ENCODE results near the gene MAP1LC3B. TPM values are rescaled to one million over a fixed set of nuclear protein-coding genes. Genes with fewer than 3 reads are reported as not detected.

Gene MAP1LC3B
- total RNA-seq = 10 to 100 TPM; 57.3 to 69.1 TPM

- Mint-ChIP-seq H3K4me3 (peak within 1 kb of the TSS; percentile 90), H3K9me3 (no peaks in the 10 kb centered on the region), H3K36me3 (ENCODE audit: low read depth) (peaks cover 42% of the 10 kb centered on the region), H3K27me3 (no peaks in the 10 kb centered on the region), H3K4me1 (peaks cover 35% of the 10 kb centered on the region), H3K27ac (peak within 1 kb of the TSS; percentile 90)
- ATAC-seq (replicated peaks) = peak; percentile 74
Measured at GRCh38 chr16:87391950-87392820, at the start of gene MAP1LC3B. Gene MAP1LC3B (plus strand): TSS chr16:87392336. CDS start chr16:87392428, 92 bp downstream.

DNA sequence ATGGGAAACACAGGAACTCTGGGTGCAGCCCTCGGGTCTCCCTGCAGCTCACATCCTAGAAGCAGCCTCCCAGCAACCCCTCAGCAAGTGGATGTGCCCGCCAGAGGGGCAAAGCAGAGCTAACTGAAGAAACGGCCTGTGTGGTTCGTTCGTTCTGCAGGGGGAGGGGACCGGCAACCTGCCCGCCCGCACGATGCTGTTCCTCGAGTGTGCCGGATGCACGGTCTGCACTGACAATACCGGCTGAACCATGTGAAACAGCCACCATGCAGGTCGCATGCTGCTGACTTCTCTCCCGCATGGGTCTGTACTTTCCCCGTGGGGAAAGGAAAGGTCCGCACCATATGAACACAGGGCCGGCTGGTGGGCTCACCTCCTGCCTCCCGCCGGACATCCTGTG lies 49.6 kb upstream of the MAP1LC3B start:
- ATAC-seq (replicated peaks) = no peak
- no peak overlapping the region for H3K4me3 Mint-ChIP-seq
- H3K27me3 Mint-ChIP-seq = no peaks in the 10 kb centered on the region
- H3K4me1 Mint-ChIP-seq = peaks cover 12% of the 10 kb centered on the region
- no peak overlapping the region for H3K27ac Mint-ChIP-seq
- H3K36me3 Mint-ChIP-seq (ENCODE audit: low read depth) = peaks cover 81% of the 10 kb centered on the region
- H3K9me3 Mint-ChIP-seq = no peaks in the 10 kb centered on the region

GRCh38 chr16:87342978-87343752 lies 49.0 kb upstream of the MAP1LC3B start:
- Mint-ChIP-seq H3K36me3 (ENCODE audit: low read depth) (peaks cover 75% of the 10 kb centered on the region), H3K4me1 (peaks cover 12% of the 10 kb centered on the region), H3K27me3 (no peaks in the 10 kb centered on the region), H3K4me3 (no peak overlapping the region), H3K27ac (peak overlapping the region; percentile 28), H3K9me3 (no peaks in the 10 kb centered on the region)
- no peak for ATAC-seq (replicated peaks)

GRCh38 chr16:87343753-87344050 lies 48.4 kb upstream of the MAP1LC3B start:
- ATAC-seq (replicated peaks) = no peak
- peak overlapping the region; percentile 28 for H3K27ac Mint-ChIP-seq
- H3K9me3 Mint-ChIP-seq = no peaks in the 10 kb centered on the region
- H3K27me3 Mint-ChIP-seq = no peaks in the 10 kb centered on the region
- H3K36me3 Mint-ChIP-seq (ENCODE audit: low read depth) = peaks cover 76% of the 10 kb centered on the region
- H3K4me3 Mint-ChIP-seq = no peak overlapping the region
- H3K4me1 Mint-ChIP-seq = peaks cover 10% of the 10 kb centered on the region

DNA sequence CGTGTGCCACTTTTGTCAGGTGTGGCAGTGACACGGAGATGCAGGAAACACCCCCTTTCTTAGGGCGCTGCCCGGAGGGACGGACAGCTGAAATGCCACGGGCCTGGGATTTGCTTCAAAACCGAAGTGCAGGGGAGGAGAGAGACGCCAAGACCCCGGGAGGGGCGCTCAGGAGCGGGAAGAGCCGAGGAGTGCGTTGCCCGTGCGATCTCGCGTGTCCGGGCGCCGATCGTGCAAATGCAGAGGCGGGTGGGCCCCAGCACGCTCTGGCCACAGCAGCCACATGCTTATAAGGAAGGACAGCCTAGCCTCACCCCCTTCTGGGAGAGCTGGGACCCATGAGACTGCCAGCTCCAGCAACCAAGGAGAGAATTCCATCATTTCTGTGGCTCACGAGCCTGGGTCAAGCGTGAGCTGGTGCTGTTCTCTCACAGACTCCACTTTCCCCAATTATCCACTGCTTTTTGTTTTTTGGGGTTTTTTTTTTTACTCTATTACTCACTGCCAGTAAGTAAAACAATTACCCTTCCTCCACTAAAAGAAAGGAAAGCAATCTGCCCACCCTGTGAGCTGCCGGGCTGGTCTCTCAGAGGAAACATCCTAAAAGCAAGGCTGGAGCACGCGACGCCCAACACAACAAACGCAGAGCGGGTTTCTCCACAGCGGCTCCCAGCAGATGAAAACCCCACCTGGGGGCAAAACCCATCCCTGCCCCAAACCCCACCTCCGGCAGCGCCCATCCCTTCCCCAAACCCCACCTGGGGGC lies 47.8 kb upstream of the MAP1LC3B start:
- Mint-ChIP-seq H3K36me3 (ENCODE audit: low read depth) (peaks cover 76% of the 10 kb centered on the region), H3K9me3 (no peaks in the 10 kb centered on the region), H3K27me3 (no peaks in the 10 kb centered on the region), H3K27ac (peak overlapping the region; percentile 28), H3K4me3 (peak overlapping the region; percentile 64), H3K4me1 (peaks cover 7% of the 10 kb centered on the region)
- ATAC-seq (replicated peaks) = no peak

- Mint-ChIP-seq H3K4me1 (peaks cover 7% of the 10 kb centered on the region), H3K36me3 (ENCODE audit: low read depth) (peaks cover 73% of the 10 kb centered on the region), H3K4me3 (peak overlapping the region; percentile 64), H3K27ac (peak overlapping the region; percentile 90), H3K9me3 (no peaks in the 10 kb centered on the region), H3K27me3 (no peaks in the 10 kb centered on the region)
- peak; percentile 70 for ATAC-seq (replicated peaks)
Measured at GRCh38 chr16:87344931-87345631, 47.1 kb upstream of the MAP1LC3B start.

DNA sequence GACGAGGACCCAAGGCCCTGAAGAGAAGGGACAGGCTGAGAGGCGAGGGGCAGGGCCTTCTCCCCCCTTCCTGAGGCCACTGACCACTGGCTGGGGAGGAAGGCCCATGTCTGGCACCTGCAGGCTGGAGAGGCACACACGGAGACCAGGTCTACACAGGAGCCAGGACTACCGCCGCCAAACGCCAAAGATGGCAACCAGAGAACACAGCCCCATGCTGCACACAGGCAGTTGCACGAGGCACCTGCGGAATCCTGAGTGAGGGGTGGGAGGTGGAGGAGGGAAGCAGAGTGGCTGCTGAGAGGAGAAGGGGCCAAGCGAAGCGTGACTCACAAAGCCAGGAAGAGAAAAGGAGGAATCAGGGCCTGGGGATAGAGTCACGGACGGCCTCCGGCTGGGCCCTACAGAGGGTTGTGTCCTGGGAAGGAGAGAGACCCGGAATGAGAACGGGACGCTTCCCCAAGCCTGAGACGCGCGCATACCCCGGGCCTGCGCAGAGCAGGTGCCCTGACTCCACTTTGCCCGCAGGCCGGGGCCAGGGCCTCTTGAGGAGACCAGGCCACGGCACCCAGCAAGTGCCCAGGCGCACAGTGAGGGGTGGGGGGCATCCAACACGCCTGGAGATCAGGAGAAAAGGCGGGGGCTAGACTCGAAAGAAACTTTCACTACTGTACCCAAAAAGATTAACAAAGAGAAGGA lies 46.3 kb upstream of the MAP1LC3B start:
- H3K9me3 Mint-ChIP-seq = no peaks in the 10 kb centered on the region
- no peak for ATAC-seq (replicated peaks)
- peak overlapping the region; percentile 90 for H3K27ac Mint-ChIP-seq
- peak overlapping the region; percentile 64 for H3K4me3 Mint-ChIP-seq
- peaks cover 65% of the 10 kb centered on the region for H3K36me3 Mint-ChIP-seq (ENCODE audit: low read depth)
- H3K27me3 Mint-ChIP-seq = no peaks in the 10 kb centered on the region
- H3K4me1 Mint-ChIP-seq = peaks cover 7% of the 10 kb centered on the region

- peaks cover 7% of the 10 kb centered on the region for H3K4me1 Mint-ChIP-seq
Measured at GRCh38 chr16:87346517-87347060, 45.5 kb upstream of the MAP1LC3B start.

GRCh38 chr16:87347932-87348615 lies 44.1 kb upstream of the MAP1LC3B start:
- Mint-ChIP-seq H3K27me3 (no peaks in the 10 kb centered on the region), H3K27ac (no peak overlapping the region)

More at GRCh38 chr16:87346517-87347060, 45.5 kb upstream of the MAP1LC3B start:
- Mint-ChIP-seq H3K9me3 (no peaks in the 10 kb centered on the region), H3K27ac (no peak overlapping the region), H3K36me3 (ENCODE audit: low read depth) (peaks cover 58% of the 10 kb centered on the region), H3K4me3 (no peak overlapping the region), H3K27me3 (no peaks in the 10 kb centered on the region)
- no peak for ATAC-seq (replicated peaks)

DNA sequence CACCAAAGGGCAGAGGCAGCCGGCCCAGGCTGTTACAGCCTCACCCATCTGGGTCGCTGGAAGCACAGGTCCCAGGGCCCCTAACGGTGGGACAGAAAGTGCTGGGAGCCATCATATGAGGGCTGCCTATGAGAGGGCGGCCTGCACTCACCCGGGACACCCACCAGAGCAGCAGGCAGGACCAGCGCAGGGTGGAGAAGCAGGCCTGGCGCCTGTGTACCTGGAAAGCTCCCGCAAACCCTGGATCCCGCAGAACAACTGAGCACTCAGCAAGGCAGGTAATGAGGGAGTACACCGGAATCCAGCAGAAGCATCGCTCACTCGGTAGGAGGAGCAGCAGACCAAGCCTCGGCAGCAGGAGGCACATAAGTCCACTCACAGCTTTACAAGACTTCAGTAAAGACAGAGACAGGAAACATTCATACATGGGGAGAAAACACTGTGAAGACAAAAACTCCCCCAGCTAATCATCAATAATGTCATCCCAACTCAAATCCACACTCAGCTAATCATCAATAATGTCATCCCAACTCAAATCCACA lies 43.4 kb upstream of the MAP1LC3B start:
- H3K9me3 Mint-ChIP-seq = no peaks in the 10 kb centered on the region
- H3K27ac Mint-ChIP-seq = no peak overlapping the region
- H3K4me1 Mint-ChIP-seq = peaks cover 7% of the 10 kb centered on the region
- H3K27me3 Mint-ChIP-seq = no peaks in the 10 kb centered on the region
- no peak overlapping the region for H3K4me3 Mint-ChIP-seq
- peaks cover 41% of the 10 kb centered on the region for H3K36me3 Mint-ChIP-seq (ENCODE audit: low read depth)
- no peak for ATAC-seq (replicated peaks)

More at GRCh38 chr16:87347932-87348615, 44.1 kb upstream of the MAP1LC3B start:
- no peak overlapping the region for H3K4me3 Mint-ChIP-seq
- no peak for ATAC-seq (replicated peaks)
- H3K4me1 Mint-ChIP-seq = peaks cover 7% of the 10 kb centered on the region
- H3K36me3 Mint-ChIP-seq (ENCODE audit: low read depth) = peaks cover 46% of the 10 kb centered on the region
- no peaks in the 10 kb centered on the region for H3K9me3 Mint-ChIP-seq

- H3K27me3 Mint-ChIP-seq = no peaks in the 10 kb centered on the region
- no peak overlapping the region for H3K4me3 Mint-ChIP-seq
- H3K4me1 Mint-ChIP-seq = peaks cover 7% of the 10 kb centered on the region
- peaks cover 27% of the 10 kb centered on the region for H3K36me3 Mint-ChIP-seq (ENCODE audit: low read depth)
- H3K27ac Mint-ChIP-seq = no peak overlapping the region
- H3K9me3 Mint-ChIP-seq = no peaks in the 10 kb centered on the region
- ATAC-seq (replicated peaks) = no peak
Measured at GRCh38 chr16:87350031-87350430, 42.1 kb upstream of the MAP1LC3B start.

DNA sequence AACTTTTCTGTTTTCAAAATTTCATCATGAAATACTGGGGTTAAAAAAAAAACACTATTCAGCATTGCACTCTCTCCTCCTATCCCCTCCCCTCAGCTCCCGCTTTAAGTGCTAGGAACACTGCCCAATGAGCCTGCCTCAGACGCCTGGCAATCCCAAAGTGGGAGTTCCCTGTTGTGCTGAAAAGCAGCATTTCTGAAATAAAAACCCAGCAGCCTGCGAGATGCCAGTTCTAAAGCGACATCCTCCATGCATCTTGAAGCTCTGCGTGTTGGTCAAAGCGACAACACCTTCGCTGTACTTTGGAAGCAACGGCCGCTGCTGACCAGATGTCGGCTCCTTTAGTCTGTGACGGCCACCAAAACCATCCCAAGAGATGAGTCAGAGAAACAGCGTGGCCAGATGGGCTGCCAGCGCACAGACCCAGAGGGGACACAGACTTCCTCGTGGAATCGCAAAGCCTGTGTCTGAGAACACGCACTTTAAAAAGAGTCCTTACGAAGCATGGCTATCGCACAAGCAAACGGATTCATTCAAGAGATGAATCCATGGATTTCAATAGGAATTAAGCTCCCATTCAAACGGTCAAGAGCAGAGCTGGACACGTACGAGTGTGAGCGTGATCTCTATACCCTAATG lies 41.3 kb upstream of the MAP1LC3B start:
- H3K36me3 Mint-ChIP-seq (ENCODE audit: low read depth) = peaks cover 26% of the 10 kb centered on the region
- no peaks in the 10 kb centered on the region for H3K9me3 Mint-ChIP-seq
- peaks cover under 1% of the 10 kb centered on the region for H3K4me1 Mint-ChIP-seq
- no peak for ATAC-seq (replicated peaks)
- H3K27ac Mint-ChIP-seq = no peak overlapping the region
- H3K4me3 Mint-ChIP-seq = no peak overlapping the region
- H3K27me3 Mint-ChIP-seq = no peaks in the 10 kb centered on the region
